DMS 273 treated with DMSO at 0.1 percent for 48 hours (cell line): ENCODE measurements around the gene SETX.

Experiments used
- DNase-seq: peaks from one replicate; lab custom pipeline; 2025; lab: John Stamatoyannopoulos, UW

The SETX gene

GRCh38 chr9:132351404-132352045, 3.3 kb downstream of the SETX start:
- DNase-seq, result no peak

- DNase-seq, result no peak
Measured at GRCh38 chr9:132350861-132351315, 3.9 kb downstream of the SETX start.

GRCh38 chr9:132348676-132349075, 6.1 kb downstream of the SETX start:
- DNase-seq, result no peak

GRCh38 chr9:132346177-132346576, 8.6 kb downstream of the SETX start:
- DNase-seq, result no peak

GRCh38 chr9:132341177-132341840, 13.5 kb downstream of the SETX start:
- no peak for DNase-seq

- no peak for DNase-seq
Measured at GRCh38 chr9:132334364-132334763, 20.4 kb downstream of the SETX start.

GRCh38 chr9:132333556-132333955, 21.2 kb downstream of the SETX start:
- DNase-seq, result no peak

GRCh38 chr9:132328580-132328979, 26.2 kb downstream of the SETX start:
- DNase-seq, result no peak

GRCh38 chr9:132327537-132327936, 27.2 kb downstream of the SETX start:
- no peak for DNase-seq

- no peak for DNase-seq
Measured at GRCh38 chr9:132324425-132324824, 30.4 kb downstream of the SETX start.

- no peak for DNase-seq
Measured at GRCh38 chr9:132319421-132320110, 35.2 kb downstream of the SETX start.

- no peak for DNase-seq
Measured at GRCh38 chr9:132312873-132313272, 41.9 kb downstream of the SETX start.

- DNase-seq, result no peak
Measured at GRCh38 chr9:132312426-132312825, 42.4 kb downstream of the SETX start.

GRCh38 chr9:132311978-132312377, 42.8 kb downstream of the SETX start:
- no peak for DNase-seq

GRCh38 chr9:132309056-132309455, 45.7 kb downstream of the SETX start:
- no peak for DNase-seq

GRCh38 chr9:132301521-132301920, 53.3 kb downstream of the SETX start:
- no peak for DNase-seq

- no peak for DNase-seq
Measured at GRCh38 chr9:132299221-132299620, 55.6 kb downstream of the SETX start.

GRCh38 chr9:132295181-132295580, 59.6 kb downstream of the SETX start:
- DNase-seq, result no peak

- no peak for DNase-seq
Measured at GRCh38 chr9:132293145-132293721, 61.6 kb downstream of the SETX start.

- DNase-seq, result no peak
Measured at GRCh38 chr9:132288966-132289365, 65.8 kb downstream of the SETX start.

GRCh38 chr9:132288361-132288760, 66.4 kb downstream of the SETX start:
- DNase-seq, result no peak

GRCh38 chr9:132287256-132287760, 67.5 kb downstream of the SETX start:
- DNase-seq, result no peak

GRCh38 chr9:132283863-132284262, 70.9 kb downstream of the SETX start:
- DNase-seq, result no peak
